Caki2 (cell line): ENCODE measurements around the gene FAM171A2. TPM values are rescaled to one million over a fixed set of nuclear protein-coding genes. Genes with fewer than 3 reads are reported as not detected.

Experiments
- DNase-seq: peaks from one replicate; pipeline ENCODE4 v3.0.0-alpha.2; 2015; ENCODE audit warnings: low read depth
- in situ Hi-C: cut with HindIII; loops from 2 replicates; pipeline ENCODE4 v1.10.0; 2016; ENCODE audit warnings: low sequenced_read_pairs, low pct_unique_long_range_greater_than_20kb, mixed read lengths
- total RNA-seq: library from RNA; depleted of rRNA; stranded (reverse); fragments of >200 nt; shearing (Covaris generic); gene quantifications from 2 replicates; pipeline ENCODE4 v1.2.3, GENCODE V29; 2014; ENCODE audit warnings: low replicate concordance

The FAM171A2 gene
- total RNA-seq, 1 experiment from 2014 or later: 14.4 TPM

DNA sequence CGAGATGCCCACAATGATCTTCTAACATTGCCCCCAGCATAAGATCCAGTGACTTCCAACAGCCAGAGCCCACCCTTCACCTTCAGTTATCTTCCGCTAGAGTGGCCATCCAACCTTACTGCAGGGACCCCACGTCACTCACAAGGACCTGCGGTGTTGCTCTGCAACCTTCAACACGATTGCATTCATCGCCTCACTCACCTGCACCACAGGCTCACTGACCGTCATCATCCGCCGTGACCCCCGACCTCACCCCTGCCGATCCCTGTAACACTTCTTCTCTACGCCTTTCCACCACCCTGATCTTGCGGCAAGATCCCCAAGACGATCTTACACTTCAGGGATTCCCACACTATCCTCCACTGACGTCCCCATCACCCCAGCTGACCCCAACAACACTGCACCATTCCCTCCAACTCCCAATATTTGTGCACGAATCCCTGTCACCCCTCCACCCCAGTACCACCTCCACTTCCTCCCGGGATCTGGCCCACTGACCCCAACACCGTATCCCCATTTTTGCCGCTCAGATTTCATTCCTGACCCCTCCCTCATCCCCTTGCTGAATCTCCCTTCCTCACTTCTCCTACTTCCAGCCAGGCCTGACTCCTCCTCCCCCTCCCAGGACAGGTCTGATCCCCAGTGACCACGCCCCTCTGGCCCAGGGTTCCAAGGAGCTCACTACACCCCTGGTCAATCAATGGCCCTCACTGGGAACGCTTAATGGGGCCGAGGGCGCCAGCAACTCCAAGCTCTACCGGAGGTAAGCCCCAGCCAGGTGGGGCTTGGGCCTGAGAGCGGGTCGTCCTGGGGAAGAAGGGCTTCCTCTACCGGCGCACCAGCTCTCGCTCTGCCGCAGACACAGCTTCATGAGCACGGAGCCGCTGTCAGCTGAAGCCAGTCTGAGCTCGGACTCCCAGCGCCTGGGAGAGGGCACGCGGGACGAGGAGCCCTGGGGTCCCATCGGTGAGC lies 47.6 kb downstream of the FAM171A2 start:
- in situ Hi-C loops: no loop called here
- no peak for DNase-seq

DNA sequence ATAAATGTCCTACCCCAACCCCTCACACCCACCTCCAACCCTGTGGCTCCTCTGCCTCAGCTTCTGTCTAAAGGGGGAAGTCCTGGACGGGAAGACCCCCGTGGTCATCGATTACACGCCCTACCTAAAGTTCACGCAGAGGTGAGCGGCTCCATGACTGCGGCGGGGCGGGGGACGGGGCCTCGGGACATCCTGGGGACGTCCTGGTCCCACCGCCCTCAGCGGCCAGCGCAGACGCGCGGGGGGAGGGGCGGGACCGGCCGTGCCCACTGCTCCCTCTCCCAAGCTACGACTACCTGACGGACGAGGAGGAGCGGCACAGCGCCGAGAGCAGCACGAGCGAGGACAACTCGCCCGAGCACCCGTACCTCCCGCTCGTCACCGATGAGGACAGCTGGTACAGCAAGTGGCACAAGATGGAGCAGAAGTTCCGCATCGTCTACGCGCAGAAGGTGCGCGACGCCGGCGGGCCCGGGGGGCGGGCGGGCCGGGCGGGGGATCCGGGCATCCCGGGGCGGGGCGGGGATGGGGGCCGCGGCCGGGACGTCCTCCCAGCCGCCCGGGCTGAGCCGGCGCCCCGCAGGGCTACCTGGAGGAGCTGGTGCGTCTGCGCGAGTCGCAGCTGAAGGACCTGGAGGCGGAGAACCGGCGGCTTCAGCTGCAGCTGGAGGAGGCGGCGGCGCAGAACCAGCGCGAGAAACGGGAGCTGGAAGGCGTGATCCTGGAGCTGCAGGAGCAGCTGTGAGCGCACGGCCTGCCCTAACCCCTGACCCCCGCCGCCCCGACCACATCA lies 48.6 kb downstream of the FAM171A2 start:
- in situ Hi-C loops: no loop called here
- DNase-seq: peak; percentile 50

DNA sequence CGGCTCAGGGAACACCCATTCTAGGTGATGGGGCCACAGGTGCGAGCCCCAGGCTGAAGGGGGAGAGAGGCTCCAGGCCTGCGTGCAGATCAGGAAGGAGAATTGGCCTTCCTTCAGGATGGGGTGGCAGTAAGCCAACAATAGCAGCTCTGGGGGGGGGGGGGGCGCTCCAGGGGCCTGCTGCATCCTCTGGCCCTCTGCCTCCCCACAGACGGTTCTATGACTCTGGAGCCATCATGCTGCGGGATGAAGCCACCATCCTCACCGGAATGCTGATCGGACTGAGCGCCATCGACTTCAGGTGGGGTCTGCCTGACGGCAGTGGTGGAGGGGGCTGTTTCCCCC lies 49.2 kb downstream of the FAM171A2 start:
- in situ Hi-C loops: no loop called here
- no peak for DNase-seq

- in situ Hi-C loops: no loop called here
- DNase-seq: no peak
These were observed 49.6 kb downstream of the FAM171A2 start for GRCh38 chr17:44314031-44314430.

GRCh38 chr17:44312396-44313104 lies 51.1 kb downstream of the FAM171A2 start:
- in situ Hi-C loops: no loop called here
- no peak for DNase-seq

DNA sequence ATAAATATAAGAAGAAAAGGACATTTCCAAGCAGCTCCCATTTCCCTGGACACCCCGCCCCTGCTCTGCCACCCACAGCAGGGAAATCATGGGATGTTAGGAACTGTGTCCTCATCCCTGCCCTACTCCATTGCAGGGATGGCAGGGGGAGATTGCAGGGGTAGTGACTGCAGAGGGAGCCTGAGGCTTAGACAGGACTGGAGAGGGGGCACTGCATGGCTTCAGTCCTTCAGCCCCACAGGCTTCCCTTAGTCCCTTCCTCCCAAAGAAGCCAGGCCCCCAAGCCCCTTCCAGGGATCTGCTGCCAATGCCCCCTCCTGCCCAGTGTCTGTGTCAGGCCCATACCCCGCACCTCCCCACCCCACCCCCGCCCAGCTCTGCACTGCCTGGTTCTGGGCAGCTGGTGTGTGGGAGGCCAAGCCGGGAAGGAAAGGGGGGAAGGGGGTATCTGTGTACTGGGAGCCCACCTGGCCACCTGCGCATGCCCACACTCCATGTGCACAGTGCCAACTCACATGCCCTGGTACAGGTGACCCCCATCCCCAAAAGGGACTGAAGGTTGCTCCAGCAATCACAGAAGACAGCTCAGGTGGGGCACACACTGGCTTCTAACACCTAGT lies 52.0 kb downstream of the FAM171A2 start:
- DNase-seq: no peak

DNA sequence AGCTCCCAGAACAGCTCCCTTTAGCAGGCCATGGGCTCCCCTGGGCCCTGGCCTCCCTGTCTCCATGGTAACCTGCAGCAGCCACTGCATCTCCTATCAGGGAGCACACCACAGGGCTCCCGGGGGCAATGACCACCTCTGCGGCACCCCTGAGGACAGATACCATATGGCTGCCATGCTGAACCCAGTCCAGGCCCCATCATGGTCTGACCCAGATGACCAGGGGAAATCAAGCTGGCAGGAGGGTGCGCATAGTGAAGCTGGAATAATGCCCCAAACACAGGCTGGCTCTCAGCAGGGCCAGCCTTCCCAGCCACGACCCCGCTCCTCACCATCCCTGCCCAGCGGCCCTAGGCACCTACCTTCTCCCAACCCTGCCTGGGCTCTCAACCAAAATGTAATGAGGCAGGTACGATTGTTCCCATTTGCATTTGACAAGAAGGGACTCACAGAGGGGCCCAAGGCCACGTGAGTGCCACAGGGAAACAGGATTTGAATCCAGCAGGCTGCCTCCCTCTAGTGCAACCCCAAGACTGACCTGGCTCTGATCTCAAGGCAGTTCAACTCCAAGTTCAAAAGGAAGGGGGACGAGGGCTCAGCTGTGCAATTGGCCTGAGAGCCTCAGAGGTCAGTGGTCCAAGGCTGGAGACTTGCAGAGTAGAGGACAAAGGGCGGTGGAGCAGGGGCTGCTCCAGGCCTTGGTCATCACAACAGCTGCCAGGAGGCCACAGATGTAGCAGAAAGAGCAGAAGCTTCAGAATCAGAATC lies 52.9 kb downstream of the FAM171A2 start:
- DNase-seq: no peak
- in situ Hi-C loops: no loop called here

More for the DNA sequence above, 52.0 kb downstream of the FAM171A2 start:
- in situ Hi-C loops: no loop called here

GRCh38 chr17:44310188-44310587 lies 53.5 kb downstream of the FAM171A2 start:
- no peak for DNase-seq
- in situ Hi-C loops: no loop called here

- in situ Hi-C loops: no loop called here
- DNase-seq: no peak
These were observed 54.2 kb downstream of the FAM171A2 start for GRCh38 chr17:44309472-44309871.

- DNase-seq: no peak
- in situ Hi-C loops: no loop called here
These were observed 54.8 kb downstream of the FAM171A2 start for GRCh38 chr17:44308865-44309264.

DNA sequence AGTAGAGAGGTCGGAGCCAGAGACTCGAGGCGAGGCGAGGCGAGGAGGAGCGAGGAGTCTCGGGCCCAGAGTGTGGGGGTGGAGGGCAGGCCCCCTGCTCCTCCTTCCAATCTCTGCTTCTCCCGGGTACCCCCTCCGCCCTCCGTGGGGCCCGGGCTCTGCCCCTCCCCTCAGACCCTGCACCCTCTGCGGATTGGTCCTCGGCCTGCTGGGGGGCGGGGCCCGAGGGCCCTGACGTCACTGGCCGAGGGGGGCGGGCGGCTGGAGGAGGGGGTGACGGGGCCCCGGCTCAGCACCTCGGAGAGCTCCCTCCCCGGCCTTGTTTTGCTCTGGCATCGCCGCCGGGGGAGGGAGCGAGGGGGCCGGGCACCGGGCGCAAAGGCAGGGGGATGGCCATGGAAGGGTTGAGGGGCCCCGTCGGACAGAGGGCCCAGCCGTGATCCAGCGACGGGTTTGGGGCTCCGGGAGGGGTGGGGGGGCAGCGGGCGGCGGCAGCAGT lies 55.3 kb downstream of the FAM171A2 start, which contains the start of gene RUNDC3A:
TSS of gene RUNDC3A (plus strand) at position 282 of the 499 bp plus-strand sequence. CDS start 232 bp downstream, outside the sequence.
- peak; percentile 77 for DNase-seq
- in situ Hi-C loops: no loop called here

GRCh38 chr17:44307387-44308186 lies 56.1 kb downstream of the FAM171A2 start:
- DNase-seq: peak; percentile 52
- in situ Hi-C loops: no loop called here

- in situ Hi-C loops: no loop called here
- no peak for DNase-seq
These were observed 59.0 kb downstream of the FAM171A2 start for GRCh38 chr17:44304651-44305050.
